ENCODE data around the gene UGT1A10.

Gene UGT1A10

DNA sequence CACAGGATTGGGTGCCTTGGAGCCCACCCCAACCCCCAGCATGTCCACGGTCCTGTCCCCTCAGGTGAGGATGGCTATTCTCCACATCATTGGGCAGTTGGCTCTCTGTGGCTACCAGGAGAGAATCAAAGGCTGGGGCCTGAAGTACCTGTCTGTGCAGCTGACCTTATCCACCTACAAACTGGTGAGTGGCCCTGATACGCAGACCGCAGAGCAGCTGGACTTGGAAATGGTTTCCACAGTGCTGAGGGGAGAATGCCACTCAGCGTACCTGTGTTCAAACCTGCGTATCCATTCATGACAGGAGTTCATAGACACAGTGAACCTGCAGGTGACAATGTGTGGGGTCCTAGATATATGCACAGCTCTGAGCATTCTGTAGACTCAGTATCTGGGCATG, 163.5 kb downstream of the UGT1A10 start:
- DNase-seq: no peak
- no peak overlapping the region for H3K4me2 ChIP-seq (ENCODE audit: insufficient read depth, low read length)
- H3K9ac ChIP-seq (ENCODE audit: low read depth, low read length): no peak overlapping the region
- TF ChIP-seq EZH2 (IDR thresholded peaks at IDR 0.05; ENCODE audit: borderline replicate concordance, low read depth, low read length, severe bottlenecking): no peak
- TF ChIP-seq, protein P1, sequence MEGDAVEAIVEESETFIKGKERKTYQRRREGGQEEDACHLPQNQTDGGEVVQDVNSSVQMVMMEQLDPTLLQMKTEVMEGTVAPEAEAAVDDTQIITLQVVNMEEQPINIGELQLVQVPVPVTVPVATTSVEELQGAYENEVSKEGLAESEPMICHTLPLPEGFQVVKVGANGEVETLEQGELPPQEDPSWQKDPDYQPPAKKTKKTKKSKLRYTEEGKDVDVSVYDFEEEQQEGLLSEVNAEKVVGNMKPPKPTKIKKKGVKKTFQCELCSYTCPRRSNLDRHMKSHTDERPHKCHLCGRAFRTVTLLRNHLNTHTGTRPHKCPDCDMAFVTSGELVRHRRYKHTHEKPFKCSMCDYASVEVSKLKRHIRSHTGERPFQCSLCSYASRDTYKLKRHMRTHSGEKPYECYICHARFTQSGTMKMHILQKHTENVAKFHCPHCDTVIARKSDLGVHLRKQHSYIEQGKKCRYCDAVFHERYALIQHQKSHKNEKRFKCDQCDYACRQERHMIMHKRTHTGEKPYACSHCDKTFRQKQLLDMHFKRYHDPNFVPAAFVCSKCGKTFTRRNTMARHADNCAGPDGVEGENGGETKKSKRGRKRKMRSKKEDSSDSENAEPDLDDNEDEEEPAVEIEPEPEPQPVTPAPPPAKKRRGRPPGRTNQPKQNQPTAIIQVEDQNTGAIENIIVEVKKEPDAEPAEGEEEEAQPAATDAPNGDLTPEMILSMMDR (IDR thresholded peaks at IDR 0.05; ENCODE audit: borderline replicate concordance, extremely low read depth, low read length, poor library complexity, severe bottlenecking): no peak
- H3K36me3 ChIP-seq (ENCODE audit: insufficient read depth, low read length): no peaks in the 10 kb centered on the region
- H4K20me1 ChIP-seq (ENCODE audit: insufficient read depth, low read length): no peaks in the 10 kb centered on the region
- no peak for ATAC-seq (ENCODE audit: insufficient read depth, low read depth)
- no peaks in the 10 kb centered on the region for H3K27me3 ChIP-seq (ENCODE audit: insufficient read depth, low read length, poor library complexity)
- no peaks in the 10 kb centered on the region for H3K4me1 ChIP-seq (ENCODE audit: insufficient read depth, low read length)
- H3K27ac ChIP-seq (ENCODE audit: low read length): no peak overlapping the region
- H2AFZ ChIP-seq (ENCODE audit: low read depth, low read length): no peak overlapping the region
- H3K9me3 ChIP-seq (ENCODE audit: insufficient read depth, low read length, severe bottlenecking): no peaks in the 10 kb centered on the region
- no peaks in the 10 kb centered on the region for H3K79me2 ChIP-seq (ENCODE audit: insufficient read depth, low read length)
- no peak overlapping the region for H3K4me3 ChIP-seq (ENCODE audit: low read depth in 1 of 2, low read length in 2 of 2)

DNA sequence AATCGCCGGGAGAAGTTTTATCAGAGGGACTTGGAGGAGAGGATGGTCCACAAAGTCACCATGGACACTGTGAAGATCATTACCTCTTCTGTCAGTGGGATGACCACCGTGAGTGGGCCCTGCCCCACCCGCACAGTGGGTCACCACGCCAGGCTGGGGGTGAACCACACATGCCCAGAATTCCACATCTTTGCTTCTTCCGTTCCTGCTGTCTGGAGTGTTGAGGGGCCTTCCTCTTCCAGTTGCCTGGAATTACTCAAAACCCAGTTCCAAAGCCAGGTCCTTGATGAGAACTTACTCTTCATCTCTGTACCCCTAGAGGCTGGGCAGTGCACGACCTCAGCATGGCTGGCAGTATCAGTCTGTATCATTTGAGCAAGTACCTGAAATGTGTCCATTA, 164.0 kb downstream of the UGT1A10 start:
- Histone ChIP-seq H3K9ac (ENCODE audit: low read depth, low read length) (no peak overlapping the region), H3K4me1 (ENCODE audit: insufficient read depth, low read length) (no peaks in the 10 kb centered on the region), H3K27ac (ENCODE audit: low read length) (no peak overlapping the region), H3K9me3 (ENCODE audit: insufficient read depth, low read length, severe bottlenecking) (no peaks in the 10 kb centered on the region), H3K4me2 (ENCODE audit: insufficient read depth, low read length) (no peak overlapping the region), H3K79me2 (ENCODE audit: insufficient read depth, low read length) (no peaks in the 10 kb centered on the region), H3K27me3 (ENCODE audit: insufficient read depth, low read length, poor library complexity) (no peaks in the 10 kb centered on the region), H4K20me1 (ENCODE audit: insufficient read depth, low read length) (no peaks in the 10 kb centered on the region), H2AFZ (ENCODE audit: low read depth, low read length) (no peak overlapping the region), H3K4me3 (ENCODE audit: low read depth in 1 of 2, low read length in 2 of 2) (no peak overlapping the region), H3K36me3 (ENCODE audit: insufficient read depth, low read length) (no peaks in the 10 kb centered on the region)
- ATAC-seq (ENCODE audit: insufficient read depth, low read depth) (no peak), DNase-seq (no peak)
- no peak for TF ChIP-seq EZH2 (IDR thresholded peaks at IDR 0.05; ENCODE audit: borderline replicate concordance, low read depth, low read length, severe bottlenecking)
- TF ChIP-seq, protein P1 (IDR thresholded peaks at IDR 0.05; ENCODE audit: borderline replicate concordance, extremely low read depth, low read length, poor library complexity, severe bottlenecking): no peak

DNA sequence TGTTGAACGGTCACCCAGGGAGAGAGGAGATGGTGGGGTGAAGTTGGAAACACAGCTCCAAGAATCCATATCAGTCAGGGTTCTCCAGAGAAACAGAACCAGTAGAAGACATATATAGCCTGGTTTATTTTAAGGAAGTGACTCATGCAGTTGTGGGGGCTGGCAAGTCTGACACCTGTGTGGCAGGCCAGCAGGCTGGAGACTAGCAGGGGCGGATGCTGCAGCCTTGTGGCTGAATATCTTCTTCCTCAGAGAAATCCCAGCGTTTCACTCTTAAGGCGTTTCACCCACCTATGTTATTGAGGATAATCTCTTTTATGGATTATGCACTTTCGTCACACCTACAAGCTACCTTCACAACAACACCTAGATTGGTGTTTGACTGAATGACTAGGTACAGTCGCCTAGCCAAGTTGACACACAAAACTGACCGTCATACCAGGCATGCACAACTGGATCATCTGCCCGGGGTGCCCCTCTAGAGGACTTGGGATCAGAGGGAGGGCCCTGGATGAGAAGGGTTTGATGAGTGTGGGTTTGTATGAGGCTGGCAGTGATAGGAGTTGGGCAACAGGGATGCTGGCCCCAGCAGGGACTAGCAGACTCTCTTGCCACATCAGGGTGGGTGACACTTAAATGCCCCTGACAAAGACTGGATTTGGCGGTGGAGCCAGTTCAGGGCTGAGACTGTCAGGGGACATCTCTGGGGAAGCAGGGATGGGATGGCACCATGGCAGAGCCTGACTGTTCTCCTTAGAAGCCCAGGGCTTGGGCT, 165.3 kb downstream of the UGT1A10 start:
- TF ChIP-seq, protein P1 (IDR thresholded peaks at IDR 0.05; ENCODE audit: borderline replicate concordance, extremely low read depth, low read length, poor library complexity, severe bottlenecking): no peak
- no peak for TF ChIP-seq EZH2 (IDR thresholded peaks at IDR 0.05; ENCODE audit: borderline replicate concordance, low read depth, low read length, severe bottlenecking)
- H3K4me3 ChIP-seq (ENCODE audit: low read depth in 1 of 2, low read length in 2 of 2): no peak overlapping the region
- no peak overlapping the region for H3K9ac ChIP-seq (ENCODE audit: low read depth, low read length)
- no peaks in the 10 kb centered on the region for H4K20me1 ChIP-seq (ENCODE audit: insufficient read depth, low read length)
- H2AFZ ChIP-seq (ENCODE audit: low read depth, low read length): no peak overlapping the region
- no peaks in the 10 kb centered on the region for H3K27me3 ChIP-seq (ENCODE audit: insufficient read depth, low read length, poor library complexity)
- H3K36me3 ChIP-seq (ENCODE audit: insufficient read depth, low read length): no peaks in the 10 kb centered on the region
- H3K4me2 ChIP-seq (ENCODE audit: insufficient read depth, low read length): no peak overlapping the region
- no peaks in the 10 kb centered on the region for H3K9me3 ChIP-seq (ENCODE audit: insufficient read depth, low read length, severe bottlenecking)
- H3K4me1 ChIP-seq (ENCODE audit: insufficient read depth, low read length): no peaks in the 10 kb centered on the region
- no peak overlapping the region for H3K27ac ChIP-seq (ENCODE audit: low read length)
- DNase-seq: no peak
- no peak; the same call in 2 of the 3 replicates for ATAC-seq (ENCODE audit: insufficient read depth, low read depth)
- H3K79me2 ChIP-seq (ENCODE audit: insufficient read depth, low read length): no peaks in the 10 kb centered on the region
